Measurements from ENCODE around the gene POLR3GL. TPM values are rescaled to one million over a fixed set of nuclear protein-coding genes. Genes with fewer than 3 reads are reported as not detected.

Gene POLR3GL
- total and polyA plus RNA-seq, 2 experiments from 2014 or later, result 3.1 to 9.5 TPM

DNA sequence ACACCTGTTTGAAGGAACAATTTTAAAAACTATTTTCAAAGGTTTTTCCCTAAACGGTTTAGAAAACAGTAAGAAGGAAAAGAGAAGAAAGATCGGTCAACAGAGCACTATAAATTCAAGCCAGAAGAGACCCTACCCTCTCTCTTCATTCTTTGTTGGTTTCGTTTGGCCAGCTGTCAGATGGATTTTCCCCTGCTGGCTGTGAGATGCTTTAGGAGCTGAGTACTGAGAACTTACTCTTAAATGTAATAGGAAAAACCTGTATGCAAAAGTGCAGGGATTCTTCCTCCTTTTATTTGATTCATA is 33.2 kb downstream of the POLR3GL start:
- ATAC-seq (no peak), DNase-seq (ENCODE audit: low spot score) (no peak)
- Histone ChIP-seq H3K36me3 (ENCODE audit: insufficient read depth) (no peaks in the 10 kb centered on the region; the same call in 1 of the 2 replicates), H4K20me1 (replicated peaks; ENCODE audit: insufficient read depth) (no peaks in the 10 kb centered on the region), H3K4me2 (peak overlapping the region; percentile 93), H3K27ac (ENCODE audit: low read depth) (no peak overlapping the region), H2AFZ (no peak overlapping the region), H3K4me3 (peak overlapping the region; percentile 75), H3K27me3 (ENCODE audit: insufficient read depth) (no peaks in the 10 kb centered on the region), H3K4me1 (ENCODE audit: insufficient read depth) (peaks cover 39% of the 10 kb centered on the region), H3K79me2 (replicated peaks; ENCODE audit: insufficient read depth) (peaks cover 18% of the 10 kb centered on the region), H3K9me2 (ENCODE audit: insufficient read depth) (no peaks in the 10 kb centered on the region), H3F3A (replicated peaks; ENCODE audit: low read depth) (peaks cover 5% of the 10 kb centered on the region)
- peaks cover 45% of the 10 kb centered on the region for H3K4me1 Mint-ChIP-seq
- H3K27me3 Mint-ChIP-seq (ENCODE audit: insufficient read depth, low read depth, poor library complexity), result peaks cover 9% of the 10 kb centered on the region
- peaks cover 38% of the 10 kb centered on the region for H3K36me3 Mint-ChIP-seq (ENCODE audit: low read depth)
- peak overlapping the region; percentile 99 for H3K4me3 Mint-ChIP-seq
- TF ChIP-seq NANOG (IDR thresholded peaks at IDR 0.05; ENCODE audit: borderline replicate concordance) (no peak), ZNF331 (CRISPR knock-in tag; IDR thresholded peaks at IDR 0.05; ENCODE audit: low read depth) (no peak)
- TF ChIP-seq, protein P1, sequence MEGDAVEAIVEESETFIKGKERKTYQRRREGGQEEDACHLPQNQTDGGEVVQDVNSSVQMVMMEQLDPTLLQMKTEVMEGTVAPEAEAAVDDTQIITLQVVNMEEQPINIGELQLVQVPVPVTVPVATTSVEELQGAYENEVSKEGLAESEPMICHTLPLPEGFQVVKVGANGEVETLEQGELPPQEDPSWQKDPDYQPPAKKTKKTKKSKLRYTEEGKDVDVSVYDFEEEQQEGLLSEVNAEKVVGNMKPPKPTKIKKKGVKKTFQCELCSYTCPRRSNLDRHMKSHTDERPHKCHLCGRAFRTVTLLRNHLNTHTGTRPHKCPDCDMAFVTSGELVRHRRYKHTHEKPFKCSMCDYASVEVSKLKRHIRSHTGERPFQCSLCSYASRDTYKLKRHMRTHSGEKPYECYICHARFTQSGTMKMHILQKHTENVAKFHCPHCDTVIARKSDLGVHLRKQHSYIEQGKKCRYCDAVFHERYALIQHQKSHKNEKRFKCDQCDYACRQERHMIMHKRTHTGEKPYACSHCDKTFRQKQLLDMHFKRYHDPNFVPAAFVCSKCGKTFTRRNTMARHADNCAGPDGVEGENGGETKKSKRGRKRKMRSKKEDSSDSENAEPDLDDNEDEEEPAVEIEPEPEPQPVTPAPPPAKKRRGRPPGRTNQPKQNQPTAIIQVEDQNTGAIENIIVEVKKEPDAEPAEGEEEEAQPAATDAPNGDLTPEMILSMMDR (conservative IDR thresholded peaks at IDR 0.05; ENCODE audit: low read depth in 2 of 2), result no peak
- H3K27ac Mint-ChIP-seq, result no peak overlapping the region
- H3K9me3 Mint-ChIP-seq, result no peaks in the 10 kb centered on the region

DNA sequence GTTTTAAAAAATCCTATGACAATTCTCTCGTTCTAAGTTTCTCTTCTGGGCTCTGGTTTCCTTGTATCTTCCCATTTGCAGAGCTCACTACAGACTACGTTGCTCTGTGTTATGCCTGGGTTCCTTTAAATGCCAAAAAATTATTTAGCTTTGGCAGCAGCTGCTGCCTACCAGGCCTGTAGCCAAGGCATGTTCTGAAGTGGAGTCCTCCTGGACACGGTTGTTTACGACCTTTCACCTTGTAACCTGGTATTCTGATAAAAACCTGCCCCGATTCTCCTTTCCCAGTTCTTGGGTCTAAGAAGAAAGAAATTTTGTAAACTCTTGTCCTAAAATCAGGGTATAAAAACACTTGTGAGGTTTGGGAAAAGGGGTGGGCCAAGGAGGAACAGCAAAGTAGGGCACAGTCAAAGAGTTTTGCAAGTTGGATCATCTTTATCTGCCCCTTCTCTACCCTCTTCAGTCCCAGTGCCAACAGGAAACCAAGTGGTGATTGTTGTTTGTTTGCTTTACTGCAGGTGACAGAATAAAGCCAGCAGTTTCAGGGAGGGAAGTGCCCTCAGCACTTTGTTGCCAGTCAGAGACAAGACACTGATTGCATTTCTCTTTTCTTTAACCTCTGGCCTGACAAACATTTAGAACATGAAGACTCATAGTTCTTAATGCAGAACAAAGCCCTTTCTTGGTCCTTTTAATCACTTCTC is 35.0 kb downstream of the POLR3GL start:
- Mint-ChIP-seq H3K9me3 (no peaks in the 10 kb centered on the region), H3K4me3 (no peak overlapping the region), H3K27ac (no peak overlapping the region; the same call in none of the 2 replicates), H3K4me1 (peaks cover 31% of the 10 kb centered on the region), H3K36me3 (ENCODE audit: low read depth) (peaks cover 20% of the 10 kb centered on the region), H3K27me3 (ENCODE audit: insufficient read depth, low read depth, poor library complexity) (peaks cover 13% of the 10 kb centered on the region)
- Histone ChIP-seq H4K20me1 (replicated peaks; ENCODE audit: insufficient read depth) (no peaks in the 10 kb centered on the region), H2AFZ (peak overlapping the region; percentile 88), H3K4me1 (ENCODE audit: insufficient read depth) (peaks cover 39% of the 10 kb centered on the region), H3K79me2 (replicated peaks; ENCODE audit: insufficient read depth) (peaks cover 17% of the 10 kb centered on the region), H3K9me2 (ENCODE audit: insufficient read depth) (no peaks in the 10 kb centered on the region), H3K27ac (ENCODE audit: low read depth) (0 out of 2 replicates have a peak overlapping the region, but pooled peaks have one; percentile 82), H3K27me3 (ENCODE audit: insufficient read depth) (no peaks in the 10 kb centered on the region), H3F3A (replicated peaks; ENCODE audit: low read depth) (peaks cover 5% of the 10 kb centered on the region; the same call in 1 of the 2 replicates), H3K4me3 (no peak overlapping the region), H3K4me2 (no peak overlapping the region; the same call in 1 of the 2 replicates), H3K36me3 (ENCODE audit: insufficient read depth) (no peaks in the 10 kb centered on the region)
- DNase-seq (ENCODE audit: low spot score) (no peak), ATAC-seq (no peak)
- TF ChIP-seq CREB1 (CRISPR knock-in tag; IDR thresholded peaks at IDR 0.05; ENCODE audit: low read depth), result no peak

DNA sequence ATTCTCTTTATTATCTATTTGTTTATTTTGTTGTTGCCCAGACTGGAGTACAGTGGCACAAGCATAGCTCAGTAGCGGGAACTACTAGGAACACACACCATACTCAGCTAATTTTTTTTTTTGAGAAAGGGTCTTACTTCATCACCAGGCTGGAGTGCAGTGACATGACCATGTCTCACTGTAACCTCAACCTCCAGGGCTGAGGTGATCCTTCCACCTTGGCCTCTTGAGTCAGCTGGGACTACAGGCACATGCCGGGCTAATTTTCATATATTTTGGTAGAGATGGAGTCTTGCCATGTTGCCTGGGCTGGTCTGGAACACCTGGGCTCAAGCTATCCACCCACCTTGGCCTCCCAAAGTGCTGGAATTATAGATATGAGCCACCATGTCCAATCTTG is 37.2 kb downstream of the POLR3GL start:
- H3K27me3 ChIP-seq (ENCODE audit: insufficient read depth), result no peaks in the 10 kb centered on the region
- ATAC-seq (no peak), DNase-seq (ENCODE audit: low spot score) (no peak)
- H3K9me2 ChIP-seq (ENCODE audit: insufficient read depth), result no peaks in the 10 kb centered on the region
- no peaks in the 10 kb centered on the region for H3K79me2 ChIP-seq (replicated peaks; ENCODE audit: insufficient read depth)
- Mint-ChIP-seq H3K4me3 (no peak overlapping the region), H3K27me3 (ENCODE audit: insufficient read depth, low read depth, poor library complexity) (peaks cover 12% of the 10 kb centered on the region), H3K9me3 (no peaks in the 10 kb centered on the region), H3K27ac (no peak overlapping the region), H3K4me1 (peaks cover 26% of the 10 kb centered on the region), H3K36me3 (ENCODE audit: low read depth) (no peaks in the 10 kb centered on the region)
- peaks cover 29% of the 10 kb centered on the region for H3K4me1 ChIP-seq (ENCODE audit: insufficient read depth)
- no peak overlapping the region for H2AFZ ChIP-seq
- no peaks in the 10 kb centered on the region for H4K20me1 ChIP-seq (replicated peaks; ENCODE audit: insufficient read depth)
- H3K27ac ChIP-seq (ENCODE audit: low read depth), result no peak overlapping the region
- no peak overlapping the region for H3K4me2 ChIP-seq
- H3F3A ChIP-seq (replicated peaks; ENCODE audit: low read depth), result peaks cover 5% of the 10 kb centered on the region; the same call in 1 of the 2 replicates
- H3K36me3 ChIP-seq (ENCODE audit: insufficient read depth), result no peaks in the 10 kb centered on the region
- H3K4me3 ChIP-seq, result no peak overlapping the region
- no peak for TF ChIP-seq JUNB (IDR thresholded peaks at IDR 0.05; ENCODE audit: unreplicated experiment)
- TF ChIP-seq, protein P1 (conservative IDR thresholded peaks at IDR 0.05; ENCODE audit: low read depth in 2 of 2), result no peak
